WTC11 (cell line): ENCODE data around the gene GAS6.

ENCODE experiments used
- CBFB ChIP-seq: sonication (generic); formaldehyde crosslinking; IDR thresholded peaks from 2 replicates; pipeline ENCODE4 v1.8.1; 2022; ENCODE audit warnings: mild to moderate bottlenecking, low read depth, missing genetic modification reagents
- CTCF ChIP-seq: fragments of 200-600 bp; IDR thresholded peaks from 2 replicates; pipeline ENCODE4 v1.8.0; 2022; ENCODE audit warnings: antibody characterized with exemption
- HMGXB4 ChIP-seq: sonication (generic); formaldehyde crosslinking; IDR thresholded peaks from 2 replicates; pipeline ENCODE4 v1.8.1; 2023; ENCODE audit warnings: mild to moderate bottlenecking, moderate library complexity, missing genetic modification reagents
- TEAD4 ChIP-seq: sonication (generic); formaldehyde crosslinking; IDR thresholded peaks from 2 replicates; pipeline ENCODE4 v1.8.0; 2022; ENCODE audit warnings: mild to moderate bottlenecking, missing genetic modification reagents
- ZNF121 ChIP-seq: sonication (generic); formaldehyde crosslinking; IDR thresholded peaks from 2 replicates; pipeline ENCODE4 v1.8.0; 2023; ENCODE audit warnings: missing genetic modification reagents
- TF ChIP-seq, protein P1 (sequence below): sonication (generic); formaldehyde crosslinking; IDR thresholded peaks from 2 replicates; pipeline ENCODE4 v1.8.1; 2022; ENCODE audit warnings: low read depth, missing genetic modification reagents, borderline replicate concordance

GRCh38 chr13:113818700-113819295 lies 45.1 kb downstream of the GAS6 start:
- no peak for TF ChIP-seq CTCF
- TF ChIP-seq HMGXB4 = no peak
- TF ChIP-seq CBFB (CRISPR knock-in tag) = no peak
- TF ChIP-seq, protein P1, sequence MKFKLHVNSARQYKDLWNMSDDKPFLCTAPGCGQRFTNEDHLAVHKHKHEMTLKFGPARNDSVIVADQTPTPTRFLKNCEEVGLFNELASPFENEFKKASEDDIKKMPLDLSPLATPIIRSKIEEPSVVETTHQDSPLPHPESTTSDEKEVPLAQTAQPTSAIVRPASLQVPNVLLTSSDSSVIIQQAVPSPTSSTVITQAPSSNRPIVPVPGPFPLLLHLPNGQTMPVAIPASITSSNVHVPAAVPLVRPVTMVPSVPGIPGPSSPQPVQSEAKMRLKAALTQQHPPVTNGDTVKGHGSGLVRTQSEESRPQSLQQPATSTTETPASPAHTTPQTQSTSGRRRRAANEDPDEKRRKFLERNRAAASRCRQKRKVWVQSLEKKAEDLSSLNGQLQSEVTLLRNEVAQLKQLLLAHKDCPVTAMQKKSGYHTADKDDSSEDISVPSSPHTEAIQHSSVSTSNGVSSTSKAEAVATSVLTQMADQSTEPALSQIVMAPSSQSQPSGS = no peak
- no peak for TF ChIP-seq TEAD4
- no peak for TF ChIP-seq ZNF121
